HepG2 (cell line): ENCODE results near the gene EYA2. TPM values are rescaled to one million over a fixed set of nuclear protein-coding genes. Genes with fewer than 3 reads are reported as not detected.

ENCODE experiments used
- ATAC-seq: fragments of 200-7000 bp; cut with Tn5 transposase; 3 replicates; pipeline ENCODE4 v1.9.1; 2020; ENCODE audit warnings: mild to moderate bottlenecking, moderate library complexity
- BruUV-seq: library from RNA; stranded (reverse); fragments of 400-500 nt; replicated peaks from 2 replicates; lab custom pipeline; 2021; lab: Mats Ljungman, UMichigan
- CTCF ChIA-PET: fragments of 300-600 bp; formaldehyde crosslinking; extraction: SDS; loops from one replicate; lab custom pipeline; 2021; ENCODE audit warnings: low total read pairs, inconsistent platforms, low intra/inter-chr PET ratio; lab: Yijun Ruan, JAX
- POLR2A ChIA-PET: fragments of 350-600 bp; sonication (Branson Sonifier 250); formaldehyde crosslinking; loops from one replicate; lab custom pipeline; 2020; ENCODE audit warnings: antibody characterized with exemption, inconsistent platforms; lab: Yijun Ruan, JAX
- DNase-seq: peaks from one replicate; pipeline ENCODE4 v3.0.0-alpha.2; 2015; ENCODE audit warnings: low spot score
- FAIRE-seq: peaks from 3 replicates; lab custom pipeline; 2011; peaks lifted over from hg19 to GRCh38; lab: Jason Lieb, UNC
- H2AFZ ChIP-seq: one replicate; pipeline ENCODE4 v1.6.1; 2011; ENCODE audit warnings: low read length, inconsistent platforms
- H3K27ac ChIP-seq: fragments of 300-600 bp; 3 replicates; pipeline ENCODE4 v1.8.0; 2011; ENCODE audit warnings: mixed run types, mild to moderate bottlenecking, mixed read lengths, low read length, inconsistent platforms; ENCODE audit not compliant: insufficient read depth; ENCODE audit errors: extremely low read length
- H3K27me3 ChIP-seq, 2 experiments: fragments of 200-600 bp in 1 of 2; 2 replicates in 1 of 2; 3 replicates in 1 of 2; pipeline versions ENCODE4 v1.6.0 to v1.8.0; 2011; ENCODE audit warnings: low read length in 2 of 2, mild to moderate bottlenecking in 2 of 2, moderate library complexity in 2 of 2, inconsistent platforms in 1 of 2; ENCODE audit not compliant: insufficient read depth in 2 of 2, control insufficient read depth in 1 of 2
- H3K36me3 ChIP-seq, 2 experiments: fragments of 200-600 bp in 1 of 2; replicated peaks in 1 of 2; 2 replicates in 1 of 2; 3 replicates in 1 of 2; pipeline versions ENCODE4 v1.5.1 to v1.8.0; 2011; ENCODE audit warnings: low read length in 2 of 2, inconsistent platforms in 1 of 2; ENCODE audit not compliant: insufficient read depth in 2 of 2, control insufficient read depth in 1 of 2
- H3K4me1 ChIP-seq: 2 replicates; pipeline ENCODE4 v1.5.1; 2012; ENCODE audit warnings: low read length, inconsistent platforms; ENCODE audit not compliant: insufficient read depth
- H3K4me2 ChIP-seq: 2 replicates; pipeline ENCODE4 v1.6.0; 2011; ENCODE audit warnings: low read depth, low read length, inconsistent platforms
- H3K4me3 ChIP-seq, 3 experiments: fragments of 200-600 bp in 1 of 3; sonication (generic), shearing (Covaris generic) in 1 of 3; replicated peaks in 1 of 3; 2 replicates each; pipeline ENCODE4 v1.5.1; 2011 to 2016; ENCODE audit warnings: low read length in 3 of 3, inconsistent platforms in 2 of 3, low read depth in 2 of 3, mild to moderate bottlenecking in 2 of 3, control low read depth in 1 of 3, mixed read lengths in 1 of 3; ENCODE audit not compliant: insufficient read depth in 1 of 3
- H3K79me2 ChIP-seq: one replicate; pipeline ENCODE4 v1.6.1; 2011; ENCODE audit warnings: low read length, inconsistent platforms; ENCODE audit not compliant: insufficient read depth
- H3K9ac ChIP-seq: 2 replicates; pipeline ENCODE4 v1.6.0; 2011; ENCODE audit warnings: mild to moderate bottlenecking, low read depth, low read length, inconsistent platforms; ENCODE audit not compliant: insufficient read depth
- H3K9me3 ChIP-seq: 2 replicates; pipeline ENCODE4 v1.5.1; 2012; ENCODE audit warnings: mild to moderate bottlenecking, low read length
- H4K20me1 ChIP-seq: 2 replicates; pipeline ENCODE4 v1.6.0; 2011; ENCODE audit warnings: inconsistent platforms, mild to moderate bottlenecking, low read length, moderate library complexity; ENCODE audit not compliant: insufficient read depth
- ZBTB40 ChIP-seq, 2 experiments: fragments of 450-650 bp in 1 of 2; sonication (generic) in 1 of 2; formaldehyde crosslinking in 1 of 2; IDR thresholded peaks; 2 replicates each; pipeline versions ENCODE4 v1.6.1 to v1.8.0; 2016 to 2022; ENCODE audit warnings: antibody characterized with exemption in 1 of 2, mild to moderate bottlenecking in 1 of 2, missing genetic modification reagents in 1 of 2
- ZNF280B ChIP-seq: sonication (generic); formaldehyde crosslinking; IDR thresholded peaks from 2 replicates; pipeline ENCODE4 v1.5.0; 2020; ENCODE audit warnings: missing genetic modification reagents, mild to moderate bottlenecking, borderline replicate concordance
- ZNF713 ChIP-seq: sonication (generic); formaldehyde crosslinking; IDR thresholded peaks from 2 replicates; pipeline ENCODE4 v1.4.0; 2020; ENCODE audit warnings: mild to moderate bottlenecking, missing genetic modification reagents
- WGBS: methylation state at CpG from one replicate; pipeline ENCODE4 v1.1.6; 2017; ENCODE audit warnings: low lambda C conversion rate; 5-methylcytosine and 5-hydroxymethylcytosine counted together
- in situ Hi-C: cut with HindIII; loops from 2 replicates; pipeline ENCODE4 v1.10.0; 2017; ENCODE audit warnings: low pct_unique_long_range_greater_than_20kb; ENCODE audit not compliant: extremely low pct_ligation_motif_present
- intact Hi-C: fragments of 100-400 bp; cut with micrococcal nuclease; formaldehyde crosslinking; loops from one replicate; pipeline ENCODE4 v1.10.0; 2022; ENCODE audit not compliant: unreplicated experiment
- polyA plus RNA-seq, 8 experiments: library from polyadenylated mRNA; depleted of rRNA in 3 of 8; stranded (reverse) in 7 of 8; unstranded in 1 of 8; fragments of >200 nt; fragmentation: Illumina TruSeq in 4 of 8; extraction: Trizol in 4 of 8; gene quantifications; 2 replicates each; pipeline versions ENCODE4 v1.2.1 to v1.2.3, GENCODE V29; 2011 to 2016; ENCODE audit warnings: low read depth in 4 of 8, missing spikeins in 1 of 8, mixed read lengths in 1 of 8; ENCODE audit not compliant: insufficient read depth in 1 of 8
- total RNA-seq, 5 experiments: library from RNA; depleted of rRNA; stranded (reverse); fragments of >200 nt; fragmentation: Illumina TruSeq; extraction: Trizol; gene quantifications; 2 replicates each; pipeline ENCODE4 v1.2.3, GENCODE V29; 2016; ENCODE audit warnings: low read depth in 1 of 5

Gene EYA2
- total and polyA plus RNA-seq, 2 of the 13 experiments (the other 11 are each of a cell fraction or from before 2014, with no cell fraction given) = not detected

GRCh38 chr20:47149939-47150338 is 255.3 kb downstream of the EYA2 start:
- 40% methylated on average over 5 of the region's 5 CpGs for WGBS
- FAIRE-seq = no peak
- TF ChIP-seq ZBTB40 (IDR thresholded peaks at IDR 0.05) (no peak), ZBTB40 (CRISPR knock-in tag; IDR thresholded peaks at IDR 0.05) (0 out of 2 replicates have a peak, but pooled peaks have one; percentile 4), ZNF280B (CRISPR knock-in tag) (peak; percentile 13; the same call in 1 of the 2 replicates), ZNF713 (CRISPR knock-in tag) (no peak)

More at GRCh38 chr20:47149939-47150338, 255.3 kb downstream of the EYA2 start:
- ATAC-seq (no peak), DNase-seq (no peak)
- intact Hi-C loops = loop anchor here (1.0 kb wide), 2 partner anchors 377 to 392 kb away; no protein-coding TSS in a partner anchor
- H3K4me3 ChIP-seq = no peak overlapping the region
- ChIA-PET CTCF (interaction anchor here (0.6 to 2.1 kb wide), 6 partner anchors 375 to 401 kb away, joined by 3 to 28 read pairs (median 8); no protein-coding TSS in a partner anchor), POLR2A (no interaction called here)
- no peaks in the 10 kb centered on the region for H4K20me1 ChIP-seq
- no peak overlapping the region for H3K27ac ChIP-seq
- in situ Hi-C loops = loop anchor here (5.0 kb wide), 1 partner anchor 393 kb away; no protein-coding TSS in a partner anchor
- no peak overlapping the region for H3K4me2 ChIP-seq
- H3K36me3 ChIP-seq = no peaks in the 10 kb centered on the region
- no TSS peak for BruUV-seq
- no peaks in the 10 kb centered on the region for H3K9me3 ChIP-seq
- no peaks in the 10 kb centered on the region for H3K79me2 ChIP-seq
- peaks cover 35% of the 10 kb centered on the region for H3K4me1 ChIP-seq
- H2AFZ ChIP-seq = no peak overlapping the region
- H3K27me3 ChIP-seq = peaks cover 0 to 11% of the 10 kb centered on the region in 2 experiments; a peak in 3 of 5 replicates
- no peak overlapping the region for H3K9ac ChIP-seq
